Measurements from ENCODE around the gene PDGFC. TPM values are rescaled to one million over a fixed set of nuclear protein-coding genes. Genes with fewer than 3 reads are reported as not detected.

Gene PDGFC
- total RNA-seq, 2 experiments from 2014 or later: not detected

DNA sequence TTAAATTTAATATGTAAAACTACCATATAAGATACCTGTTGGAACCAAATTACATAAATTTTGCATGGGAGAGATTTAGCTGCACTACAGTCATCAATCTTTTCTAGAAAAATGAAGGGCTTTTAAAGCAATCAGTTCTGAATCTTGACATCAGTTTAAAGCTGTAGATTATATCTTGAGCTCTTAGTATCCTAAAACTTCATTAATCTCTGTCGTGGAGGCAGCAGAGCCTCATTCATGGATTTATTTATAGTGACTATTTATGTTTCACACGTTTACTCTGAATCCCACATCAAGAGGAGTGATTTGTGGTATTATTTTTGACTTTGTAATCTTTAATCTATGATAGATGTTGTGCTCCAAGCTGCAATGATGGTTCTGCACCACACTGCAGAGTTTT lies 175.9 kb downstream of the PDGFC start:
- POLR2A ChIA-PET: interaction anchor here (0.9 to 1.2 kb wide), 2 partner anchors 17 kb away, joined by 3 read pairs; no protein-coding TSS in a partner anchor
- Histone ChIP-seq H3K4me1 (ENCODE audit: insufficient read depth, low read length, poor library complexity, severe bottlenecking) (no peaks in the 10 kb centered on the region), H3K9me2 (ENCODE audit: insufficient read depth, low read length) (no peaks in the 10 kb centered on the region), H3K79me2 (ENCODE audit: insufficient read depth, low read depth, low read length) (no peaks in the 10 kb centered on the region), H3K4me3 (ENCODE audit: low read depth, low read length, poor library complexity, severe bottlenecking) (no peak overlapping the region), H3K27ac (ENCODE audit: low read depth, low read length, poor library complexity, severe bottlenecking) (no peak overlapping the region), H3K9me3 (ENCODE audit: low read length) (no peaks in the 10 kb centered on the region), H2AFZ (ENCODE audit: low read length) (no peak overlapping the region), H4K20me1 (ENCODE audit: insufficient read depth, low read length) (no peaks in the 10 kb centered on the region), H3K4me2 (ENCODE audit: low read length) (no peak overlapping the region), H3K36me3 (ENCODE audit: insufficient read depth, low read length) (no peaks in the 10 kb centered on the region)
- CTCF ChIA-PET (ENCODE audit: unreplicated experiment): no interaction called here
- TF ChIP-seq EZH2phosphoT487 (IDR thresholded peaks at IDR 0.05; ENCODE audit: borderline replicate concordance, low read depth, low read length): no peak
- TF ChIP-seq, protein P1, sequence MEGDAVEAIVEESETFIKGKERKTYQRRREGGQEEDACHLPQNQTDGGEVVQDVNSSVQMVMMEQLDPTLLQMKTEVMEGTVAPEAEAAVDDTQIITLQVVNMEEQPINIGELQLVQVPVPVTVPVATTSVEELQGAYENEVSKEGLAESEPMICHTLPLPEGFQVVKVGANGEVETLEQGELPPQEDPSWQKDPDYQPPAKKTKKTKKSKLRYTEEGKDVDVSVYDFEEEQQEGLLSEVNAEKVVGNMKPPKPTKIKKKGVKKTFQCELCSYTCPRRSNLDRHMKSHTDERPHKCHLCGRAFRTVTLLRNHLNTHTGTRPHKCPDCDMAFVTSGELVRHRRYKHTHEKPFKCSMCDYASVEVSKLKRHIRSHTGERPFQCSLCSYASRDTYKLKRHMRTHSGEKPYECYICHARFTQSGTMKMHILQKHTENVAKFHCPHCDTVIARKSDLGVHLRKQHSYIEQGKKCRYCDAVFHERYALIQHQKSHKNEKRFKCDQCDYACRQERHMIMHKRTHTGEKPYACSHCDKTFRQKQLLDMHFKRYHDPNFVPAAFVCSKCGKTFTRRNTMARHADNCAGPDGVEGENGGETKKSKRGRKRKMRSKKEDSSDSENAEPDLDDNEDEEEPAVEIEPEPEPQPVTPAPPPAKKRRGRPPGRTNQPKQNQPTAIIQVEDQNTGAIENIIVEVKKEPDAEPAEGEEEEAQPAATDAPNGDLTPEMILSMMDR (conservative IDR thresholded peaks at IDR 0.05; ENCODE audit: low read length): no peak
- intact Hi-C loops (cut with micrococcal nuclease; ENCODE audit: unreplicated experiment): no loop called here
- DNase-seq (ENCODE audit: low spot score): no peak
- BruUV-seq (replicated peaks): no TSS peak

DNA sequence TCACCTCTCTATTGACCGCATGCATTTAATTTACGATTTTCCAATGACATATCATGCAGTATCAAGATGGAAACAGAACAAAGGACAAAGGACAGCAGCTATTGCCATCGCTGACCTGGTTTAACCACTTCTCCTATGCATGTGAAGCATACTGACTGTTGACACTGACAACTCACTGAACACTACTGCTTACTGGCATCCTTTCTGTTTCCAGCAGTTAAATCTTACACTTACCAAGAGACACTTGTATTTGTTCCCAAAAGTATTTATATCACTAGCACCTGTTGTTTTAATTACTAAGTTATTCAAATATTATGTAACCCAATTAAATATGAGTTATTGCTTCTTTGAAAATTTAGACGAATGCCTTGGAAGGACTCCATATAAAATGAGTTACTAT lies 176.7 kb downstream of the PDGFC start:
- H3K36me3 ChIP-seq (ENCODE audit: insufficient read depth, low read length): no peaks in the 10 kb centered on the region
- no peak for DNase-seq (ENCODE audit: low spot score)
- ChIA-PET POLR2A (interaction anchor here (0.6 to 1.2 kb wide), 2 partner anchors 18 to 421 kb away, joined by 3 read pairs; no protein-coding TSS in a partner anchor), CTCF (ENCODE audit: unreplicated experiment) (no interaction called here)
- no peak overlapping the region for H3K4me3 ChIP-seq (ENCODE audit: low read depth, low read length, poor library complexity, severe bottlenecking)
- intact Hi-C loops (cut with micrococcal nuclease; ENCODE audit: unreplicated experiment): no loop called here
- H3K4me1 ChIP-seq (ENCODE audit: insufficient read depth, low read length, poor library complexity, severe bottlenecking): no peaks in the 10 kb centered on the region
- no peaks in the 10 kb centered on the region for H3K79me2 ChIP-seq (ENCODE audit: insufficient read depth, low read depth, low read length)
- H3K9me3 ChIP-seq (ENCODE audit: low read length): no peaks in the 10 kb centered on the region
- H3K9me2 ChIP-seq (ENCODE audit: insufficient read depth, low read length): no peaks in the 10 kb centered on the region
- H2AFZ ChIP-seq (ENCODE audit: low read length): no peak overlapping the region
- TF ChIP-seq EZH2phosphoT487 (IDR thresholded peaks at IDR 0.05; ENCODE audit: borderline replicate concordance, low read depth, low read length): no peak
- TF ChIP-seq, protein P1 (conservative IDR thresholded peaks at IDR 0.05; ENCODE audit: low read length): no peak
- no peaks in the 10 kb centered on the region for H4K20me1 ChIP-seq (ENCODE audit: insufficient read depth, low read length)
- no TSS peak for BruUV-seq (replicated peaks)
- no peak overlapping the region for H3K4me2 ChIP-seq (ENCODE audit: low read length)
- H3K27ac ChIP-seq (ENCODE audit: low read depth, low read length, poor library complexity, severe bottlenecking): no peak overlapping the region

DNA sequence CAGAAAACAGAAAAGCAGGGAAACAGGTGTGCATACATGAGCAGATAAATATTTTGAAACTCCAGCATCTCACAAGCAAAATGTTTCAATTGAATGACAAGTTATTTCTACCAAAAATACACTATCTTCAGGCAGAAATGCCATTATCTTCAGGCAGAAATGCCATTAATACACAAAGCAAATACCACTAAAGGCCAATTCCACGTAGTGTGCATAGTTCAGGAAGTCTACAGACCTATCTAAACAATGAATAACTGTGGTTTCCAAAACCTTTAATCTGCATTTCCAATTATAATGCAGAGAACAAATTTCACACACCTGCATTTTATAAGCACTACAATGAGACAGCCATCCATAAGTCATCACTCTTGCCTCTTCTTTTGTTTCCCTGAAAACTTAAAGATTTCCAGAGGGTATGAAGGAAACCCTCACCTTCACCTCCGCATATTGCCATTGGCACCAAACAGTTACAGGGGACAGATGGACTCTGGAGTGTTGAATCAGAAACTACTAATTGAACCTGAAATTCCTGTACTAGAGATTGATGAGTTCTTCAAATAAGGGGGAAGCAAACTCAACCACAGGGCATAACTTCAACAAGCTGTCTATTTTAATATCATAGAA lies 179.0 kb downstream of the PDGFC start:
- no peaks in the 10 kb centered on the region for H3K36me3 ChIP-seq (ENCODE audit: insufficient read depth, low read length)
- no peak overlapping the region for H3K27ac ChIP-seq (ENCODE audit: low read depth, low read length, poor library complexity, severe bottlenecking)
- no TSS peak for BruUV-seq (replicated peaks)
- H2AFZ ChIP-seq (ENCODE audit: low read length): no peak overlapping the region
- H3K9me2 ChIP-seq (ENCODE audit: insufficient read depth, low read length): no peaks in the 10 kb centered on the region
- ChIA-PET POLR2A (no interaction called here), CTCF (ENCODE audit: unreplicated experiment) (no interaction called here)
- intact Hi-C loops (cut with micrococcal nuclease; ENCODE audit: unreplicated experiment): no loop called here
- no peak overlapping the region for H3K4me2 ChIP-seq (ENCODE audit: low read length)
- no peaks in the 10 kb centered on the region for H3K79me2 ChIP-seq (ENCODE audit: insufficient read depth, low read depth, low read length)
- H4K20me1 ChIP-seq (ENCODE audit: insufficient read depth, low read length): no peaks in the 10 kb centered on the region
- H3K4me1 ChIP-seq (ENCODE audit: insufficient read depth, low read length, poor library complexity, severe bottlenecking): no peaks in the 10 kb centered on the region
- H3K4me3 ChIP-seq (ENCODE audit: low read depth, low read length, poor library complexity, severe bottlenecking): no peak overlapping the region
- TF ChIP-seq, protein P1 (conservative IDR thresholded peaks at IDR 0.05; ENCODE audit: low read length): no peak
- TF ChIP-seq EZH2phosphoT487 (IDR thresholded peaks at IDR 0.05; ENCODE audit: borderline replicate concordance, low read depth, low read length): no peak
- no peak for DNase-seq (ENCODE audit: low spot score)
- H3K9me3 ChIP-seq (ENCODE audit: low read length): no peaks in the 10 kb centered on the region

Measured in OCI-LY7 (cell line).